RWPE2 (cell line): ENCODE measurements around the gene TCEANC.
"Not testable (repeated sequence)": the region's sequence is repeated elsewhere in the genome, so short reads cannot be mapped to it uniquely, and the experiment has no call there.

Experiments used
- ATAC-seq: fragments of 200-7000 bp; cut with Tn5 transposase; 3 replicates; pipeline ENCODE4 v1.9.1; 2021; ENCODE audit warnings: low read depth
- DNase-seq: peaks from one replicate; pipeline ENCODE4 v3.0.0-alpha.2; 2020; ENCODE audit warnings: low spot score
- H3K27ac ChIP-seq: fragments of 450-650 bp; 2 replicates; pipeline ENCODE4 v1.5.1; 2017; ENCODE audit warnings: mild to moderate bottlenecking; ENCODE audit not compliant: poor library complexity, severe bottlenecking
- H3K27me3 ChIP-seq: fragments of 250-450 bp; sonication (Bioruptor Pico); 2 replicates; pipeline ENCODE4 v1.5.1; 2021; ENCODE audit warnings: mild to moderate bottlenecking, moderate library complexity; ENCODE audit not compliant: insufficient read depth, poor library complexity, severe bottlenecking
- H3K36me3 ChIP-seq: fragments of 250-450 bp; sonication (Bioruptor Pico); 2 replicates; pipeline ENCODE4 v1.5.1; 2020; ENCODE audit warnings: low read depth, mild to moderate bottlenecking, moderate library complexity
- H3K4me1 ChIP-seq: fragments of 250-450 bp; sonication (Bioruptor Pico); 2 replicates; pipeline ENCODE4 v1.5.1; 2021; ENCODE audit warnings: mild to moderate bottlenecking, moderate library complexity; ENCODE audit not compliant: insufficient read depth, poor library complexity, severe bottlenecking
- H3K4me3 ChIP-seq: fragments of 250-450 bp; sonication (Bioruptor Pico); 2 replicates; pipeline ENCODE4 v1.5.1; 2021; ENCODE audit warnings: mild to moderate bottlenecking, moderate library complexity; ENCODE audit not compliant: severe bottlenecking
- H3K9me3 ChIP-seq: fragments of 250-450 bp; sonication (Bioruptor Pico); 2 replicates; pipeline ENCODE4 v1.5.1; 2021; ENCODE audit warnings: mild to moderate bottlenecking, moderate library complexity; ENCODE audit not compliant: severe bottlenecking
- TF ChIP-seq, protein P1 (sequence below): fragments of 450-650 bp; IDR thresholded peaks from one replicate; pipeline ENCODE4 v1.5.1; 2017; ENCODE audit warnings: mild to moderate bottlenecking, moderate library complexity; ENCODE audit not compliant: poor library complexity, severe bottlenecking

TCEANC gene

DNA sequence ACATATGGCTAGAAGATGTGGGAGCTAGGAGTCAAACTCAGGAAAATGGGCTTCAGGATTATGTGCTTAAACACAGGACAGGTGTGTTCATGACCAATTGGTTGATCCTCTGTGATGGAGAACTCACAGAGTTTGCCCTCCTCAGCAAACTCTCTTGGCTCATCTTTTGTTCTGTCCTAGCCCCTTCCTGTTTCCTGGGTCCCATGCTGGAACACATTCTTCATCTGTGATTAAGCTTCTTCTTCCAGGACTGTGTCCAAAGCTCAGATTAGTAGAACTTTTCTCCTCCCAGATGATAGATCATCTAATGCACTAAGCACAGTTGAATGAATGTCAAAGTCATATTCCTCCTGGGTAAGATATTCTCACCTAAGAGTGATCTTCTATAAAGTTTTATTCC lies 38.8 kb upstream of the TCEANC start:
- H3K4me1 ChIP-seq, result no peaks in the 10 kb centered on the region
- TF ChIP-seq, protein P1, sequence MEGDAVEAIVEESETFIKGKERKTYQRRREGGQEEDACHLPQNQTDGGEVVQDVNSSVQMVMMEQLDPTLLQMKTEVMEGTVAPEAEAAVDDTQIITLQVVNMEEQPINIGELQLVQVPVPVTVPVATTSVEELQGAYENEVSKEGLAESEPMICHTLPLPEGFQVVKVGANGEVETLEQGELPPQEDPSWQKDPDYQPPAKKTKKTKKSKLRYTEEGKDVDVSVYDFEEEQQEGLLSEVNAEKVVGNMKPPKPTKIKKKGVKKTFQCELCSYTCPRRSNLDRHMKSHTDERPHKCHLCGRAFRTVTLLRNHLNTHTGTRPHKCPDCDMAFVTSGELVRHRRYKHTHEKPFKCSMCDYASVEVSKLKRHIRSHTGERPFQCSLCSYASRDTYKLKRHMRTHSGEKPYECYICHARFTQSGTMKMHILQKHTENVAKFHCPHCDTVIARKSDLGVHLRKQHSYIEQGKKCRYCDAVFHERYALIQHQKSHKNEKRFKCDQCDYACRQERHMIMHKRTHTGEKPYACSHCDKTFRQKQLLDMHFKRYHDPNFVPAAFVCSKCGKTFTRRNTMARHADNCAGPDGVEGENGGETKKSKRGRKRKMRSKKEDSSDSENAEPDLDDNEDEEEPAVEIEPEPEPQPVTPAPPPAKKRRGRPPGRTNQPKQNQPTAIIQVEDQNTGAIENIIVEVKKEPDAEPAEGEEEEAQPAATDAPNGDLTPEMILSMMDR, result no peak
- no peak overlapping the region for H3K27ac ChIP-seq
- DNase-seq (no peak), ATAC-seq (no peak)
- H3K4me3 ChIP-seq, result no peak overlapping the region
- H3K27me3 ChIP-seq, result no peaks in the 10 kb centered on the region
- H3K36me3 ChIP-seq, result no peaks in the 10 kb centered on the region
- H3K9me3 ChIP-seq, result no peaks in the 10 kb centered on the region

DNA sequence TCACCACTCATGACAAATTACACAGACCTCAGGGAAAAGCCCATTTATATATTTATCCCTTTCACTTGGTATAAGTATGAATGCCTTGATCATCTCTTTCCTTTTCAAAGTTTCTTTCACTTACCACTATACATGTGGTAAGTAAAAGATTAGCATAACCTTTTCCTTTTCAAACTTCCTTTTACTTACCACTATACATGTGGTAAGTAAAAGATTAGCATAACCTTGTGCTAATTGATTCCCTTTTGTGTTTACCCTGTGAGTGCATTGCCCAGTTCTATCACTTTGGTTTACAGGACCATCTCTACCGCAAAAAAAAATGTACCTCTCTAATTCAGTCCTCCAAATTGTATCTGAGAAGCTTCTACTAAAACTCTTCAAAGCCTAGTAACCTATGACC lies 32.7 kb upstream of the TCEANC start:
- Histone ChIP-seq H3K4me1 (no peaks in the 10 kb centered on the region), H3K27ac (no peak overlapping the region), H3K9me3 (no peaks in the 10 kb centered on the region), H3K36me3 (no peaks in the 10 kb centered on the region), H3K4me3 (no peak overlapping the region), H3K27me3 (no peaks in the 10 kb centered on the region)
- TF ChIP-seq, protein P1, result no peak
- ATAC-seq (no peak), DNase-seq (no peak)

- no peak for DNase-seq
- no peaks in the 10 kb centered on the region for H3K4me1 ChIP-seq
- H3K4me3 ChIP-seq, result no peak overlapping the region
- no peak for ATAC-seq
- H3K27ac ChIP-seq, result no peak overlapping the region
- H3K27me3 ChIP-seq, result no peaks in the 10 kb centered on the region
- H3K9me3 ChIP-seq, result no peaks in the 10 kb centered on the region
- TF ChIP-seq, protein P1, result no peak
- H3K36me3 ChIP-seq, result no peaks in the 10 kb centered on the region
Measured at GRCh38 chrX:13622401-13622964, 30.5 kb upstream of the TCEANC start.

GRCh38 chrX:13627306-13627705 lies 25.6 kb upstream of the TCEANC start:
- Histone ChIP-seq H3K4me1 (no peaks in the 10 kb centered on the region), H3K27me3 (no peaks in the 10 kb centered on the region), H3K9me3 (no peaks in the 10 kb centered on the region), H3K4me3 (no peak overlapping the region), H3K27ac (no peak overlapping the region), H3K36me3 (no peaks in the 10 kb centered on the region)
- TF ChIP-seq, protein P1, result no peak
- ATAC-seq, result no peak
- no peak for DNase-seq

DNA sequence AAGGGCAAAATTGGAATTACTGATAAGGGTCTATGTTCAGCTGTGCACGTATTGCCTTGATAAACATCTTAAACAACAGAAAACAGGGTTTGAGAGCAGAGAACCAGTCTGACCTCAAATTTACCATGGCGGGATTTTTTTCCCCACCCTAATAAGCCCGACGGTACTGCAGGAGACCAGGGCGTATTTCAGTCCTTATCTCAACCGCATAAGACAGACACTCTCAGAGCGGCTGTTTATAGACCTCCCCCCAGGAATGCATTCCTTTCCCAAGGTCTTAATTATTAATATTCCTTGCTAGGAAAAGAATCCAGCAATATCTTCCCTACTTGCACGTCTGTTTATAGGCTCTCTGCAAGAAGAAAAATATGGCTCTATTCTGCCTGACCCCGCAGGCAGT lies 15.7 kb upstream of the TCEANC start:
- not testable (repeated sequence) for H3K27me3 ChIP-seq, H3K9me3 ChIP-seq, H3K27ac ChIP-seq, H3K4me3 ChIP-seq, DNase-seq, ATAC-seq, H3K36me3 ChIP-seq, H3K4me1 ChIP-seq
